NB4 (cell line): Measurements from ENCODE around the gene DHX16.

Experiments used
- CTCF ChIP-seq: IDR thresholded peaks from one replicate; pipeline ENCODE4 v1.5.1; 2012; ENCODE audit warnings: low read depth, low read length
- MYC ChIP-seq: IDR thresholded peaks from 2 replicates; pipeline ENCODE4 v1.6.1; 2011; ENCODE audit warnings: low read depth, low read length
- POLR2A ChIP-seq: IDR thresholded peaks from 2 replicates; pipeline ENCODE4 v1.6.1; 2011; ENCODE audit warnings: mild to moderate bottlenecking; ENCODE audit not compliant: insufficient read length; ENCODE audit errors: extremely low read depth

- TF ChIP-seq CTCF (no peak), POLR2A (no peak), MYC (no peak)
Observed at GRCh38 chr6:30691208-30691847, 18.5 kb upstream of the DHX16 start.
